NCI-H345 (cell line): ENCODE measurements around the gene CTIF.

ENCODE experiments used
- DNase-seq: peaks from one replicate; lab custom pipeline; 2025; lab: John Stamatoyannopoulos, UW

Gene CTIF

GRCh38 chr18:48602759-48603390 is 64.0 kb downstream of the CTIF start:
- no peak for DNase-seq

GRCh38 chr18:48605408-48605845 is 66.6 kb downstream of the CTIF start:
- peak; percentile 56 for DNase-seq

GRCh38 chr18:48607056-48607984 is 68.5 kb downstream of the CTIF start:
- no peak for DNase-seq

- no peak for DNase-seq
Observed at GRCh38 chr18:48608581-48608980, 69.8 kb downstream of the CTIF start.

GRCh38 chr18:48609114-48609513 is 70.3 kb downstream of the CTIF start:
- DNase-seq, result no peak

GRCh38 chr18:48609820-48610815 is 71.3 kb downstream of the CTIF start:
- no peak for DNase-seq

GRCh38 chr18:48611203-48611602 is 72.4 kb downstream of the CTIF start:
- DNase-seq, result no peak

GRCh38 chr18:48611785-48612480 is 73.1 kb downstream of the CTIF start:
- DNase-seq, result no peak

GRCh38 chr18:48612511-48612910 is 73.7 kb downstream of the CTIF start:
- no peak for DNase-seq

- no peak for DNase-seq
Observed at GRCh38 chr18:48612917-48613316, 74.1 kb downstream of the CTIF start.

- DNase-seq, result no peak
Observed at GRCh38 chr18:48613589-48614404, 75.0 kb downstream of the CTIF start.

GRCh38 chr18:48615566-48616401 is 77.0 kb downstream of the CTIF start:
- no peak for DNase-seq

- DNase-seq, result no peak
Observed at GRCh38 chr18:48616484-48617255, 77.8 kb downstream of the CTIF start.

GRCh38 chr18:48617844-48618497 is 79.1 kb downstream of the CTIF start:
- DNase-seq, result no peak

GRCh38 chr18:48619016-48619415 is 80.2 kb downstream of the CTIF start:
- DNase-seq, result no peak

GRCh38 chr18:48619501-48619900 is 80.7 kb downstream of the CTIF start:
- DNase-seq, result no peak

- DNase-seq, result no peak
Observed at GRCh38 chr18:48620071-48620470, 81.2 kb downstream of the CTIF start.

- no peak for DNase-seq
Observed at GRCh38 chr18:48621240-48621639, 82.4 kb downstream of the CTIF start.
